Measurements from ENCODE around the gene FKBP8.

Gene FKBP8

GRCh38 chr19:18501351-18501750 lies 42.0 kb downstream of the FKBP8 start:
- FAIRE-seq, result no peak

DNA sequence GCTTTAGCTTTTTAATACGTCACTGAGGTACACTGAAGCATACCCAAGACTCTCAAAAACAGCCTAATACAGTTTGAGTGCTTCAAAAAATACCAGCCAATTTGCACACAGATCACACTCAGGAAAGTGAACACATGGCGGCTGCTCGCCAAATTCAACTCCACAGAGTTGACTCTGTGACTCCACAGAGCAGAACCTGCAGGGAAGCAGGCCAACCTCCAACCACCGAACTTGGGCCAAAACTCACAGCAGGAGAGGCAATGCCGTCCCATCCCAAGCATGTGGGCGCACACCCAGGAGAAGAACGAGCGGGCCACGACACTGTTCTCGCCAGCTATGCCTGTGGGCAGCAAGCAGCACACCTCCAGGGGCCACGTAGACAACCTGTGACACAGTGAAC lies 42.6 kb downstream of the FKBP8 start:
- FAIRE-seq, result no peak

DNA sequence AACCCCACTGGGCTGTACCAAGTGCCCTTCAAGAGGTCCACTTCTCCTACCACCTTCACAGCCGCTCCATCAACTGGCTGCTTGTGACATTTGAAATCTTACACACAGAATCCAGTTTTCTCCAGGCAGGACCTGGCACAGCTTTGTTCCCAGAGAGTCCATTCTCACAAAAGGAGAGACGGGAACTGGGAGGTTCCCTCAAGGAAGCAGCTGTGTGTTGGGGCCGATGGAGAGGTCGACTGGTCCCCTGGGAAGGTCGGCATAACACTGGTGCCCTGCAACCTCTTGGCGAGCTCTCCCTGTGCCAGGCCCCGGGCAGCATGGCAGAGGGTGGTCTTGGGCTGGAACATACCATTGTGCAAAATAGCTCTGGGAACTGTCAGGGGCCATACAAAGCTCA lies 43.0 kb downstream of the FKBP8 start:
- no peak for FAIRE-seq

DNA sequence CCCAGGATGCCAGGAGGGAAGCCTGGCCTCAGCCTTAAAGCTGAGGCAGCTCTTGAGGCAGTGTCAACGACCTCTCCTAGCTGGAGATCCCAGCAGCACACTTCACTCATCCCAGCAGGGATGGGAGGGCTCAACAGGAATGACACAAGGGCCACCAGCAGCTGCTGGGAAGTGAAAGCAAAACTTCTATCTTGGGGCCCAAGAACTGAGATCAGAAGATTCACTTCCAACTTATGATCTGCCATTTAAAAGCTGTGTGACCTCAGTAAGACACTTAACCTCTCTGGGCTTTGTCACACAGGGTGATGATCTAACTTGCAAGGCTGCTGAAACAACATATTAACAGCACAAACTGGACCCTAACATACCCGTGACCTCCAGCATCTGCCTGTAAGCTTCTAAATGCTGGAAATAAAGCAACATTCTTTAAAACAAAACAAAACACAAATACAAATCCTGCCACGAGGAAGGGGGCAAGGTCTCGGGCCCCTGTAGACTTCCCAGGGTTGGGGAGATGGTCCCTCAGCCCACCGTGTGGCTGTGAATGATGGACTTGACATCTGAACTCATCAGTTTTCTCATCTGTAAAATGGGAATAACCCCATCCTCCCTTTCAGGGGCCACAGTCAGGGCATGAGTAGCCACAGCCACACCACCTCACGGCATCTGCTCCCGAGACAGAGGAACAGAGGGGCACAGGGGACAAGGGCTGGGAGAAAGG lies 44.2 kb downstream of the FKBP8 start:
- no peak for FAIRE-seq

DNA sequence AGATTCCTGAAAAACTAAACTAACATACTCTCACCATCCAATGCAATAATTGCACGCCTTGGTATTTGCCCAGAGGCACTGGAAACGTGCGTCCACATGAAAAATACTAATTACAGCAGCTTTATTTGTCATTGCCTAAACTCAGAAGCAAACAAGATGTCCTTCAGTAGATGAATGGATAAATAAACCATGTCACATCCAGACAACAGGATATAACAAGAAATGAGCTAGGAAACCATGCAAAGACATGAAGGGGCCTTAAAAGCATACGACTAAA lies 46.5 kb downstream of the FKBP8 start:
- no peak for FAIRE-seq

GRCh38 chr19:18496167-18496979 lies 47.0 kb downstream of the FKBP8 start:
- FAIRE-seq, result no peak

DNA sequence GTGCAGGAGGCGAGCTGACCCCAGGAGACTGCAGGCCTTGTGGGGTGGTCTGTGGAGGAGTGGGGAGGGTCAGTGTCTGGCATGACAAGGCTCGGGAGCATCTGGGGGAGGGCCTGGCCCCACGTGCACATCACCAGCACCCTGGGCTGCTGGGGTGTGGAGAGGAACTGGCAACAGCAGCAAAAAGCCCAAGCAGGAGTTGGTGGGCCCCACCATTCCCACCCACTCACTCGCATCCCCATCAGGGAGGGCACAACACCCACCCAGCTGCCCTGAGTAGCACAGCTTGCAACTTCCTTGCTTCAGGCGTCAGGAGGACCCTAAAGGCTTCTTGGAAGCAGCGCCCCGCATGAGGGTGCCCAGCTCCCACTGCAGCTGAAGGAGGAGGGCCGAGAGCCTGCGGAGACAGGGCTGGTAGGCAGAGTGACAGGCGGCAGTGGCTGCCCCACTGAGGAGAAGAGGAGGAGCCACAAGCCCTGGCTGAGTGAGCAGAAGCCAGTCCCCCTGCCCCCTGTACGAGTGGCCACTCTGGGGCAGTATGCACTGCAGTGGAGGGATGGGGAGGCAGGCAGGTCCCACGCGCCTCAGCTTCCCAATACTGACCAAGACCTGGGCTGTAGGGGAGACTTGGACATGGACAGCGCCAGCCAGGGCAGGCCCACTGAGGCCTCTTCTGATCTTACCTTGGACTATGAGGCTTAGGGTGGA lies 48.0 kb downstream of the FKBP8 start:
- FAIRE-seq, result no peak

- FAIRE-seq, result no peak
Observed at GRCh38 chr19:18494267-18494607, 49.1 kb downstream of the FKBP8 start.

DNA sequence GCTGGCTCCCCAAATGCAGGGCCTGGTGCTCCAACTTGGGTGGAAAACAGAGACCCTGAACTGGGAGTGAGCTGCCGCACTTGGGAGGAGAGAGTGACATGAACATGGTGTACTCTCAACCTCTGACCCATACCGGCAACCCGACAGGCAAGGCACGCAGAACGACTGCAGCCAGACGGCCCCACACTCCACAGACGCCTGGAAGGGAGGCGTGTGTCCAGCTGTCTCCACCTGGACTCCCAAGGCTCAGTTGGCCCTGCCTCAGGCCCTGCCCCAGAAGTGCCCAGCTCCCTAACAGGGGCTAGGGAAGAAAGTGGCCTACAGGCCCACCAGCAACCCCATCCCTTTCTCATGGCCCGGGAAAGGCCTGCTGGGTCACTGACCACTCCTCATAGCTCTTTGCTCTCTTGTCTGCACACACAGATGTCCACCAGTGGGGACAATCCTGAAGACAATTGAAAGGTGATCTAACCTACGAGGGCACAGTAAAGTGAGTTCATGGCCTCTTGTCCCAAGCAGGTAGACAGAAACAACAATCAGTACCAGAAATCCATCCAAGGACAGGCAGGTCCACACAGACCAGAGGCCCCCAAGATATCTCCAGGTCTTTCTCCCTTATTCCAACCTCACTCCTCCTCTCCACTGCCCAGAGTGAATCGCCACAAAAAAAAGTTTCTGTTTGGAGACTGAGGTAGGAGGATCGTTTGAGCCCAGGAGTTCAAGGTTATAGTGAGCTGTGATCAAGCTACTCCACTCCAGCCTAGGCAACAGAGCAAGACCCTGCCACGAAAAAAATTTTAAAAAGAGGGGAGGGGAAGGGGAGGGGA lies 49.7 kb downstream of the FKBP8 start:
- FAIRE-seq, result no peak

DNA sequence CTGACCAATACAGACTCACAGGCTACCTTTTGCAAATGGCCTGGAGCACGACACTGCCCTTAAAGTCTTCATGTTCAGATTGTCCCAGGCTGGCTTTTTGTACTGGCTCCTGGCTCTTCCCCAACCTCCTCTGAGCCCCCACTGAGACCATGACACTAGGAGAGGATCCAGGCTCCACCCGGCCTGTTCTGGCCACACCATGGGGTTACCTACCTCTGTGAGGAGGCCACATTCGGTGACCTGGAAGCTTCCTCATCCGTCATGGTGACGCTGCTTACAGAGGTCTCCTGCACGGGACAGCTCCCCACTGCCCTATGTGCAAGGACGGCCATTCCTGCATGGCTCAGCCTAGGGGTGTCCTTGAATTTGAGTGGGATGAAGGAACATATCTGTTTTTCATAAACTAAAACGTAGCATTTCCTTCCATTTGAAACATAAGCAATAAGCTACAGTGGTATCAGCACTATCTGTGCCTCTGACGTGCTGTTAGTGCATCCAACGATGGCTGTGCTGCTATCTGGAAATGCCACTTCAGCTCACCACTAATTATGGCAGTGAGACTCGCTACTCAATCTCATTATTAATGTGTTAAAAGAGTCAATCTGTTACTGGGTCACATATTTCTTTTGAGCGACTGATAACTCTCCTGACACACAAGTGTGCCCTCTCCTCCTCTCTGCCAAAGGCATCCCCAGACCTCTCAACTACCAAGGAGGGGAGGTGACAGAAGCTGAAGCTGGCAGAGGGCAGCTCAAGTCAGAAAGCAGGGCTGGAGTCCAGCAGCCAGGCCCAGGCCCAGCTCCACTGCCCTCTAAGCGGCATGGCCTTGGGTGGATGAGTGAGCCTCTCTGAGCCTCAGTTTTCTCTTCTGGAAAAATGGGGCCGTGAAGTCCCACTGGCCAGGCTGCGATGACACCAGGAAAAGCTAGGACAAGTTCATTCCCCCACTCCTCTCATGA lies 51.1 kb downstream of the FKBP8 start:
- no peak for FAIRE-seq

DNA sequence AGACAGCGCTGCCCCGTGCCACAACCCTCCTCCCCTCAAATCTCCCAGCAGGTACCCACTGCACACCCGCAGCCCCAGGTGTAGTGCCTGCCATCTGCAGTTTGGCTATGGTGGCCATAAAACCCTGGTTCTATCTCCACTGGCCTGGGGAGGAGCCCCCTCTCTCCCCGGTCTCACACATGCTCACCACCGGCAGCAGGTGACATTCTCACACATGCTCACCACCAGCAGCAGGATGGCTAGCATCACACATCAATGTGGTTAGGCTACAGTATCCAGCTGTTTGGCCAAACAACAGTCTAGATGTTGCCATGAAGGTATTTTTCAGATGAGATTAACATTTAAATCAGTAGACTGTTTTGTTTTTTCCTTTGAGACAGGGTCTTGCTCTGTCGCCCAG lies 52.6 kb downstream of the FKBP8 start:
- no peak for FAIRE-seq

GRCh38 chr19:18489627-18490184 lies 53.7 kb downstream of the FKBP8 start:
- no peak for FAIRE-seq

DNA sequence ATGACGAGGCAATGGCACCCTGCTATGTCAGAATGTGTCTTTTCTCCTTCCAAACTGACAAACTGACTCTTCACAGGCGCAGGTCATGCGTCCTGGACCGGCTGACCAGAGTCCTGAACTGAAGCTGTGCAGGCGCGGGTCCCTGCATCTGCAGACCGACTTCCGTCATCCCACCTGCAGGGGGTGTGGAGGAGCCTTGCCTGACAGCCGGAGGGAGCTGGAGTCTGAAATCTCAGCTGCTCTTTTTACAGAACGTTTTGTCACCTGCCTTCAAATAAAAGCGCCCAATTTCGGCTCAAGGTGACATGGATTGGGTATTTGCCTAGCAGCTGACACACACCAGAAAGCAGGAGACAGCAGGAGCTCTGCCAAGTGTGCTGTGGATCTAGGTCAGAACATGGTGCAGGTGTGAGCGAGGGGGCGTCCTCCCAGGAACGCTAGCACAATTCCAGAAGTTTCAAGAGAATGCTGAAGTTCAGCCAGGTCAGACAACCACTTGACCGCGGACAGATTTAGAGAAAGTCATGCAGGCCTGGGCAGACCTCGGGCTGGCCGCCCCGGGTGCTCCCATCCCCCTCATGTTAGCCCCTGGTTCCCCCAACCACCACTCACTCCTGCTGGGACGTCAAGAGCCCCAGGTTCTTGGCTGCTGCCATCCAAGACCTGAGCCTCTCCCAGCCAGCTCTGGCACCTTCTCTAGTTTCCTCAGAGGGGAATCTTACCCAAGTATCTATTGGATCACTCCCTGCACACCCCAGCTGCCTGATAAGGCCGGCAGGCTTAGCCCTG lies 54.3 kb downstream of the FKBP8 start:
- no peak for FAIRE-seq

GRCh38 chr19:18488403-18488723 lies 55.0 kb downstream of the FKBP8 start:
- FAIRE-seq, result no peak

- no peak for FAIRE-seq
Observed at GRCh38 chr19:18487576-18488402, 55.6 kb downstream of the FKBP8 start.

GRCh38 chr19:18486746-18487145 lies 56.6 kb downstream of the FKBP8 start:
- no peak for FAIRE-seq

DNA sequence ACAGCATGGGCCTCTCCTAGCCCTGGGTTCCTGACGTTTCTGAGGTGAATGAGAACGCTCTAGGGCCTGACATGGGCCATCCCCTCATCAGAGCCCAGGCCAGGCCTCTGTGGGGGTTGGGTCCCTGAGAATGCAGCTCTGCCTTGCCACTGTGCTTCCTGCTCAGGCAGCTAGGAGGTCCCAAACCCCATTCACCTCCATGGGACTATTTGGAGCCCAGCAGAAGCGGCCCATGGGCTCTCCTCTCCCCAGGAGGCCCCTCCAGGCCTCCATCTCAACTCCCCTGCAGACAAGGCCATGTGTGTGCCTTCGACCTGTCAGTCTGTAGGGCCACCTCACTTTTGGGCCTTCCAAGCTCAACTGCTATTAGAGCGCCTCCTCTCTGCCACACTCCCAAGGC lies 58.4 kb downstream of the FKBP8 start:
- no peak for FAIRE-seq

- FAIRE-seq, result no peak
Observed at GRCh38 chr19:18483119-18483890, 60.1 kb downstream of the FKBP8 start.
